ENCODE data around the gene GPR15LG.

DNA sequence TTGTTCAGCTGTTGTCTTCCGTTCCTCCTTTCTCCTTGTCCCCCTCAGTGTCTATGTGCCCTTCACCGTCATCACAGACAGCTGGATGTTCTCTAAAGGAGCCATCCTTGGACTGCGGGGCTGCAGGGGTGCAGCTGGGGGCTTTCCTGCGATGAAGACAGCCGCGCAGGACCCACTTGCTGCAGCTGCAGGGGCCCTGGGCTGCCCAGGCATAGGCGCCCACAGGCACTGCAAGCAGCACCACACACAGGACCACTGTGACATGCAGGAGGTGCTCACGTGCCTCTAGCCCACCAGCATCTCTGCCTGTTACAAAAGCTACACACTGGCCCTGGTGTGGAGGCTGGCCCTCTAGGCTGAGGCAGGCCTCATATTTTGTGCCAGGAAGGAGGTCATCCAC is 48.3 kb downstream of the GPR15LG start:
- TF ChIP-seq, protein P1, sequence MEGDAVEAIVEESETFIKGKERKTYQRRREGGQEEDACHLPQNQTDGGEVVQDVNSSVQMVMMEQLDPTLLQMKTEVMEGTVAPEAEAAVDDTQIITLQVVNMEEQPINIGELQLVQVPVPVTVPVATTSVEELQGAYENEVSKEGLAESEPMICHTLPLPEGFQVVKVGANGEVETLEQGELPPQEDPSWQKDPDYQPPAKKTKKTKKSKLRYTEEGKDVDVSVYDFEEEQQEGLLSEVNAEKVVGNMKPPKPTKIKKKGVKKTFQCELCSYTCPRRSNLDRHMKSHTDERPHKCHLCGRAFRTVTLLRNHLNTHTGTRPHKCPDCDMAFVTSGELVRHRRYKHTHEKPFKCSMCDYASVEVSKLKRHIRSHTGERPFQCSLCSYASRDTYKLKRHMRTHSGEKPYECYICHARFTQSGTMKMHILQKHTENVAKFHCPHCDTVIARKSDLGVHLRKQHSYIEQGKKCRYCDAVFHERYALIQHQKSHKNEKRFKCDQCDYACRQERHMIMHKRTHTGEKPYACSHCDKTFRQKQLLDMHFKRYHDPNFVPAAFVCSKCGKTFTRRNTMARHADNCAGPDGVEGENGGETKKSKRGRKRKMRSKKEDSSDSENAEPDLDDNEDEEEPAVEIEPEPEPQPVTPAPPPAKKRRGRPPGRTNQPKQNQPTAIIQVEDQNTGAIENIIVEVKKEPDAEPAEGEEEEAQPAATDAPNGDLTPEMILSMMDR (IDR thresholded peaks at IDR 0.05), result no peak
- TF ChIP-seq POLR2AphosphoS5 (IDR thresholded peaks at IDR 0.05), result no peak

Data from esophagus muscularis mucosa (tissue), 3 donors.